CD14-positive monocyte (primary cell): ENCODE results near the gene MAML3. TPM values are rescaled to one million over a fixed set of nuclear protein-coding genes. Genes with fewer than 3 reads are reported as not detected.

ENCODE experiments used
- DNase-seq, 3 donors: peaks; one replicate each; pipeline ENCODE4 v3.0.0-alpha.2; 2011 to 2022
- H2AFZ ChIP-seq: 2 replicates; pipeline ENCODE4 v1.6.0; 2012; ENCODE audit warnings: mild to moderate bottlenecking, low read depth, low read length, inconsistent platforms; ENCODE audit not compliant: insufficient read depth, poor library complexity, severe bottlenecking
- H3K27ac ChIP-seq, 2 donors: 1 replicate in 1 of 2; 2 replicates in 1 of 2; pipeline ENCODE4 v1.5.1; 2012 to 2013; ENCODE audit warnings: low read length in 2 of 2, control low read depth in 1 of 2, inconsistent platforms in 1 of 2, low read depth in 1 of 2, mild to moderate bottlenecking in 1 of 2
- H3K27me3 ChIP-seq, 2 donors: one replicate each; pipeline versions ENCODE4 v1.6.0 to v1.6.1; 2011 to 2013; ENCODE audit warnings: low read length in 2 of 2; ENCODE audit not compliant: control insufficient read depth in 2 of 2, insufficient read depth in 2 of 2
- H3K36me3 ChIP-seq, 2 donors: replicated peaks in 1 of 2; 1 replicate in 1 of 2; 2 replicates in 1 of 2; pipeline versions ENCODE4 v1.5.1 to v1.6.1; 2012 to 2013; ENCODE audit warnings: low read length in 2 of 2, control low read depth in 1 of 2, inconsistent platforms in 1 of 2, mild to moderate bottlenecking in 1 of 2; ENCODE audit not compliant: insufficient read depth in 2 of 2, control insufficient read depth in 1 of 2
- H3K4me1 ChIP-seq, 2 donors: 1 replicate in 1 of 2; 2 replicates in 1 of 2; pipeline versions ENCODE4 v1.5.1 to v1.6.1; 2012 to 2013; ENCODE audit warnings: low read length in 2 of 2, control low read depth in 1 of 2, inconsistent platforms in 1 of 2, mild to moderate bottlenecking in 1 of 2, moderate library complexity in 1 of 2; ENCODE audit not compliant: insufficient read depth in 2 of 2, control insufficient read depth in 1 of 2
- H3K4me2 ChIP-seq: replicated peaks from 2 replicates; pipeline ENCODE3; 2012; ENCODE audit warnings: low read length, moderate library complexity, mild to moderate bottlenecking; ENCODE audit not compliant: poor library complexity, severe bottlenecking; ENCODE audit errors: extremely low read depth
- H3K4me3 ChIP-seq, 3 experiments: fragments of 200-600 bp in 1 of 3; sonication (generic) in 1 of 3; replicated peaks in 1 of 3; 1 replicate in 2 of 3; 2 replicates in 1 of 3; pipeline ENCODE4 v1.5.1; 2011 to 2013; ENCODE audit warnings: low read length in 3 of 3, mild to moderate bottlenecking in 3 of 3, control low read depth in 2 of 3, low read depth in 2 of 3, inconsistent platforms in 1 of 3, moderate library complexity in 1 of 3
- H3K79me2 ChIP-seq: 2 replicates; pipeline ENCODE4 v1.6.0; 2012; ENCODE audit warnings: mild to moderate bottlenecking, control low read depth, inconsistent platforms, low read length, moderate library complexity; ENCODE audit not compliant: insufficient read depth
- H3K9ac ChIP-seq: 2 replicates; pipeline ENCODE4 v1.6.0; 2017; ENCODE audit warnings: low read length, mild to moderate bottlenecking; ENCODE audit not compliant: insufficient read depth, poor library complexity, severe bottlenecking
- H3K9me3 ChIP-seq, 2 donors: replicated peaks in 1 of 2; 1 replicate in 1 of 2; 2 replicates in 1 of 2; pipeline versions ENCODE4 v1.5.1 to v1.6.1; 2012 to 2013; ENCODE audit warnings: low read length in 2 of 2, control low read depth in 1 of 2; ENCODE audit not compliant: control insufficient read depth in 1 of 2, insufficient read depth in 1 of 2
- H4K20me1 ChIP-seq: 2 replicates; pipeline ENCODE4 v1.6.0; 2012; ENCODE audit warnings: mild to moderate bottlenecking, low read length, control low read depth, moderate library complexity; ENCODE audit not compliant: insufficient read depth
- H3K27ac Mint-ChIP-seq, 7 donors: one replicate each; pipeline ENCODE4 v1.8.0; 2020; ENCODE audit warnings: mild to moderate bottlenecking in 7 of 7, mixed read lengths in 7 of 7, moderate library complexity in 6 of 7, inconsistent platforms in 2 of 7
- H3K27me3 Mint-ChIP-seq, 3 donors: one replicate each; pipeline ENCODE4 v1.8.0; 2021 to 2022; ENCODE audit warnings: low read depth in 3 of 3, mild to moderate bottlenecking in 3 of 3, mixed read lengths in 3 of 3, moderate library complexity in 3 of 3, inconsistent platforms in 1 of 3
- H3K36me3 Mint-ChIP-seq, 2 donors: one replicate each; pipeline ENCODE4 v1.8.0; 2020; ENCODE audit warnings: mixed read lengths in 2 of 2, inconsistent platforms in 1 of 2, mild to moderate bottlenecking in 1 of 2
- H3K4me1 Mint-ChIP-seq: one replicate; pipeline ENCODE4 v1.8.0; 2020; ENCODE audit warnings: mild to moderate bottlenecking, mixed read lengths
- H3K4me3 Mint-ChIP-seq, 2 donors: one replicate each; pipeline ENCODE4 v1.8.0; 2020; ENCODE audit warnings: mild to moderate bottlenecking in 2 of 2, mixed read lengths in 2 of 2, moderate library complexity in 1 of 2
- H3K9me3 Mint-ChIP-seq, 7 donors: one replicate each; pipeline ENCODE4 v1.8.0; 2020 to 2022; ENCODE audit warnings: mixed read lengths in 7 of 7, mild to moderate bottlenecking in 6 of 7, moderate library complexity in 6 of 7, inconsistent platforms in 2 of 7
- WGBS: methylation state at CpG from one replicate; pipeline ENCODE4 v1.1.5; 2013; ENCODE audit warnings: missing lambda C conversion rate; ENCODE audit not compliant: insufficient coverage; 5-methylcytosine and 5-hydroxymethylcytosine counted together
- intact Hi-C, 2 donors: fragments of 100-400 bp; cut with micrococcal nuclease; formaldehyde crosslinking; loops; one replicate each; pipeline versions ENCODE4 v1.15.0 to v1.15.1; 2023
- polyA plus RNA-seq, 3 donors: library from polyadenylated mRNA; depleted of rRNA in 1 of 3; unstranded in 2 of 3; stranded (reverse) in 1 of 3; fragments of 300-500 nt in 2 of 3; fragments of >200 nt in 1 of 3; fragmentation: Illumina TruSeq in 2 of 3; gene quantifications; 1 replicate in 2 of 3; 2 replicates in 1 of 3; pipeline ENCODE4 v1.2.3, GENCODE V29; 2012 to 2021
- TF ChIP-seq, protein P1 (sequence below): fragments of 200-600 bp; IDR thresholded peaks from one replicate; pipeline ENCODE4 v1.8.0; 2022; ENCODE audit warnings: antibody characterized with exemption, mild to moderate bottlenecking

MAML3 gene
- polyA plus RNA-seq, 3 donors: 1.5 to 6.5 (median 2.3) TPM

DNA sequence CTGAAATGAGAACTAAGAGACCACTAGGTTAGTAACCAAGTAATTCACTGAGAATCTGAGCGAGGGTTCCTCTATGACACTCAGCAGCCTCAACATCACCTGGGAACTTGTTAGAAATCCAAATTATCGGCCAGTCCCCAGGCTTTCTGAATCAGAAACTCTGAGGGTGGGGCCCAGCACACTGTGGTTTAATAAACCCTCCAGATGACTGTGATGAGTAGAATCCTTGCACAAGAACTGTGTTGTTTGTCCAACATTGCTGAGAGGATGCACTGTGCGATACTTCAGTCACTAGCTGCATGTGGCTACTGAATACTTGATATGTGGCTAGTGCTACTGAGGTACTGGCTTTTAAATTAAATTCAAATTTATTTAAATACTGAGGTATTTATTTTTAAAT, 243.9 kb downstream of the MAML3 start:
- Mint-ChIP-seq H3K27ac (no peak overlapping the region), H3K4me1 (peaks cover 7% of the 10 kb centered on the region), H3K27me3 (no peaks in the 10 kb centered on the region), H3K4me3 (no peak overlapping the region), H3K36me3 (peaks cover 2 to 3% of the 10 kb centered on the region in 2 donors), H3K9me3 (peaks cover 0 to 7% (median 2%) of the 10 kb centered on the region in 7 donors)
- peaks cover 25% of the 10 kb centered on the region for H4K20me1 ChIP-seq
- no peak overlapping the region for H3K4me3 ChIP-seq
- H3K4me2 ChIP-seq: no peak overlapping the region
- 88% methylated on average over 2 of the region's 3 CpGs for WGBS
- no peaks in the 10 kb centered on the region for H3K27me3 ChIP-seq
- TF ChIP-seq, protein P1, sequence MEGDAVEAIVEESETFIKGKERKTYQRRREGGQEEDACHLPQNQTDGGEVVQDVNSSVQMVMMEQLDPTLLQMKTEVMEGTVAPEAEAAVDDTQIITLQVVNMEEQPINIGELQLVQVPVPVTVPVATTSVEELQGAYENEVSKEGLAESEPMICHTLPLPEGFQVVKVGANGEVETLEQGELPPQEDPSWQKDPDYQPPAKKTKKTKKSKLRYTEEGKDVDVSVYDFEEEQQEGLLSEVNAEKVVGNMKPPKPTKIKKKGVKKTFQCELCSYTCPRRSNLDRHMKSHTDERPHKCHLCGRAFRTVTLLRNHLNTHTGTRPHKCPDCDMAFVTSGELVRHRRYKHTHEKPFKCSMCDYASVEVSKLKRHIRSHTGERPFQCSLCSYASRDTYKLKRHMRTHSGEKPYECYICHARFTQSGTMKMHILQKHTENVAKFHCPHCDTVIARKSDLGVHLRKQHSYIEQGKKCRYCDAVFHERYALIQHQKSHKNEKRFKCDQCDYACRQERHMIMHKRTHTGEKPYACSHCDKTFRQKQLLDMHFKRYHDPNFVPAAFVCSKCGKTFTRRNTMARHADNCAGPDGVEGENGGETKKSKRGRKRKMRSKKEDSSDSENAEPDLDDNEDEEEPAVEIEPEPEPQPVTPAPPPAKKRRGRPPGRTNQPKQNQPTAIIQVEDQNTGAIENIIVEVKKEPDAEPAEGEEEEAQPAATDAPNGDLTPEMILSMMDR: no peak
- intact Hi-C loops: no loop called here
- no peaks in the 10 kb centered on the region for H3K9me3 ChIP-seq
- no peaks in the 10 kb centered on the region for H3K4me1 ChIP-seq
- no peak overlapping the region for H2AFZ ChIP-seq
- H3K27ac ChIP-seq: no peak overlapping the region
- peaks cover 4% of the 10 kb centered on the region for H3K79me2 ChIP-seq
- no peak overlapping the region for H3K9ac ChIP-seq
- DNase-seq: no peak
- H3K36me3 ChIP-seq: no peaks in the 10 kb centered on the region

DNA sequence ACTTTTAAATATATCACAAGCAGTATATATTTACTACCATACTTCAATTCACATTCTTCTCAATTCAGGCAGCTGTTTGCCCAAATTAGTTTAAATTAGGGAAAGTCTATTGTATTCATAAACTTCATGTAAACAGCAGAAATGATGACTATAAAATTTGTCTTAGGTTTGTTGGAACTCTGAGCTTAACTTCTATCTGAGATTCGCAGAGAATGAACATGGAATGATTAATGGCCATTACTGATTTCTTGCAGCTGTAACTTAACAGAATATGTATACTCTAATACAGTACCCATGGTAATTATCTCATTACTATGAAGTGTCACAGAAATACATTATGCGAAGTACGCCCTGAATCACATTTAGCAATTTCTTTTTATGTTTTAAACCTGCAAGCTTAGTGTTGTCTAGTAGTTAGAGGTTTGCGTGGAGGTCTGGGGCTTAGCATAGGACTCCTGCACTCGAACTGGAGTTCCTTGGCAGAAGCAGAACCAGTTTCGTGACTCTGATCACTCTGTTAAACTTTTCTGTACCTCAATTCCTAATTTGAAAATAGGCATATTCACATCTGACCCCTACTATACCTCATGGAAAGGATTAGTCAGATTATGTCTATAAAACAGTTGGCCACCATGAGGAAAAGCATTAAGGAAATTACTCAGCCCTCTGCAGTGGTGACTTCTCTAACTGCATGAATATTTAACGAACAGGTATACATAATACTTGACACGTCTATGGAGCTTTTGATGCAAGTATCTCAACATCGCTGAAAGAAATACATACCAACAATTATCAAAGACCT, 245.1 kb downstream of the MAML3 start:
- Mint-ChIP-seq H3K4me1 (peaks cover 13% of the 10 kb centered on the region), H3K36me3 (peaks cover 7 to 12% of the 10 kb centered on the region in 2 donors), H3K27me3 (no peaks in the 10 kb centered on the region), H3K9me3 (peaks cover 0 to 9% (median 2%) of the 10 kb centered on the region in 7 donors), H3K4me3 (no peak overlapping the region), H3K27ac (no peak overlapping the region)
- DNase-seq: no peak
- Histone ChIP-seq H3K4me2 (no peak overlapping the region), H3K27me3 (no peaks in the 10 kb centered on the region), H3K4me3 (no peak overlapping the region), H3K9ac (no peak overlapping the region), H4K20me1 (peaks cover 20% of the 10 kb centered on the region), H3K27ac (no peak overlapping the region), H3K79me2 (peaks cover 4% of the 10 kb centered on the region), H3K9me3 (no peaks in the 10 kb centered on the region), H3K36me3 (no peaks in the 10 kb centered on the region), H3K4me1 (no peaks in the 10 kb centered on the region), H2AFZ (no peak overlapping the region)
- TF ChIP-seq, protein P1: no peak
- WGBS: 92% methylated on average over 3 of the region's 9 CpGs
- intact Hi-C loops: no loop called here
